ENCODE data around the gene GLO1. TPM values are rescaled to one million over a fixed set of nuclear protein-coding genes. Genes with fewer than 3 reads are reported as not detected.

Gene GLO1
- total RNA-seq, 1 experiment from 2014 or later: 188 TPM

DNA sequence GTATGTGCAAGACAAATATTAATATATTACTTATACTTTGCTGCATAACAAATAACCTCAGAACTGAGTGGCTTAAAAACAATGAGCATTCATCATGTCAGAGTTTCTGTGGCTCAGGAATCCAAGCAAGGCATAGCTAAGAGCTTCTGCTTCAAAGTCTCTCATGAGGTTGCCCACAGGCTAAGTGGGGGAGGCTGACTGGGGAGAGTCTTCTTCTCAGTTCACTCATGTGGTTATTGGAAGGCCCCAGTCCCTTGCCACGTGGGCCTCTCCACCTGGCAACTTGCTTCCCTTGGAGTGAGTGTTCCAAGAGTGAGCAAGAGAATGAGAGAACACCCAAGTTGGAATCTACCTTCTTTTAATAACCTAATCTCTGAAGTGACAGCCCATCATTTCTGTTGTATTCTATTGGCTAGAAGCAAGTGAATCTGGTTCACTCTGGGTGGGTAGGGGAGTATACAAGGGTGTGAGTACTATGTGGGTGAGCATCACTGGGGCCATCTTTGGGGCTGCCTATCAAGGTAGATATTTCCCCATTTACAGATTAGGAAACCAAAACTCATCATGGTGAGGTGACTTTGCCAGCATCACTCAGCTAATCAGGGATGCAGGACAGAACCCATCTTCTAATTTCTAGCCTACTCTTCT is 48.1 kb upstream of the GLO1 start:
- no peak overlapping the region for H3K4me3 Mint-ChIP-seq
- Histone ChIP-seq H3K27ac (ENCODE audit: insufficient read length, low read depth, low read length) (no peak overlapping the region), H4K8ac (replicated peaks; ENCODE audit: insufficient read length, low read depth, low read length) (no peak overlapping the region), H3K18ac (ENCODE audit: insufficient read length, low read depth, low read length) (no peak overlapping the region), H4K5ac (ENCODE audit: insufficient read length, low read depth, low read length) (no peak overlapping the region), H3K23me2 (ENCODE audit: insufficient read length, low read depth, low read length, poor library complexity, severe bottlenecking) (no peaks in the 10 kb centered on the region), H3K9ac (ENCODE audit: extremely low read depth, insufficient read length, low read length) (no peak overlapping the region), H2BK120ac (ENCODE audit: low read depth, low read length, poor library complexity, severe bottlenecking) (no peak overlapping the region), H2BK5ac (ENCODE audit: insufficient read length, low read length) (no peak overlapping the region), H3K23ac (ENCODE audit: insufficient read length, low read depth, low read length) (no peak overlapping the region), H3K14ac (ENCODE audit: insufficient read depth, low read length) (no peak overlapping the region), H3K79me1 (ENCODE audit: insufficient read depth, low read depth, low read length, poor library complexity, severe bottlenecking) (no peaks in the 10 kb centered on the region), H3K4me2 (ENCODE audit: insufficient read depth, insufficient read length, low read length) (no peak overlapping the region), H2BK15ac (ENCODE audit: low read depth, low read length) (no peak overlapping the region), H3K27me3 (ENCODE audit: insufficient read depth, low read length) (no peaks in the 10 kb centered on the region), H3K4me1 (ENCODE audit: insufficient read depth, low read length) (no peaks in the 10 kb centered on the region), H3K79me2 (ENCODE audit: insufficient read depth, low read length) (no peaks in the 10 kb centered on the region), H4K91ac (ENCODE audit: insufficient read length, low read depth, low read length) (no peak overlapping the region), H3T11ph (ENCODE audit: low read length) (no peak overlapping the region), H2AFZ (ENCODE audit: low read length) (no peak overlapping the region), H2BK12ac (ENCODE audit: insufficient read length, low read depth, low read length) (no peak overlapping the region), H3K9me3 (ENCODE audit: control insufficient read depth, low read depth, low read length) (no peaks in the 10 kb centered on the region), H3K56ac (ENCODE audit: insufficient read length, low read depth, low read length) (no peak overlapping the region), H2BK20ac (ENCODE audit: low read depth, low read length, poor library complexity, severe bottlenecking) (no peak overlapping the region), H3K4ac (ENCODE audit: low read depth, low read length) (no peak overlapping the region), H2AK5ac (ENCODE audit: insufficient read length, low read length) (no peak overlapping the region), H4K20me1 (ENCODE audit: control insufficient read depth, insufficient read depth, insufficient read length) (no peaks in the 10 kb centered on the region)
- WGBS (ENCODE audit: extremely low coverage, insufficient read length, low lambda C conversion rate): no CpG with 5 or more reads among the region's 1 CpG
- TF ChIP-seq, protein P1, sequence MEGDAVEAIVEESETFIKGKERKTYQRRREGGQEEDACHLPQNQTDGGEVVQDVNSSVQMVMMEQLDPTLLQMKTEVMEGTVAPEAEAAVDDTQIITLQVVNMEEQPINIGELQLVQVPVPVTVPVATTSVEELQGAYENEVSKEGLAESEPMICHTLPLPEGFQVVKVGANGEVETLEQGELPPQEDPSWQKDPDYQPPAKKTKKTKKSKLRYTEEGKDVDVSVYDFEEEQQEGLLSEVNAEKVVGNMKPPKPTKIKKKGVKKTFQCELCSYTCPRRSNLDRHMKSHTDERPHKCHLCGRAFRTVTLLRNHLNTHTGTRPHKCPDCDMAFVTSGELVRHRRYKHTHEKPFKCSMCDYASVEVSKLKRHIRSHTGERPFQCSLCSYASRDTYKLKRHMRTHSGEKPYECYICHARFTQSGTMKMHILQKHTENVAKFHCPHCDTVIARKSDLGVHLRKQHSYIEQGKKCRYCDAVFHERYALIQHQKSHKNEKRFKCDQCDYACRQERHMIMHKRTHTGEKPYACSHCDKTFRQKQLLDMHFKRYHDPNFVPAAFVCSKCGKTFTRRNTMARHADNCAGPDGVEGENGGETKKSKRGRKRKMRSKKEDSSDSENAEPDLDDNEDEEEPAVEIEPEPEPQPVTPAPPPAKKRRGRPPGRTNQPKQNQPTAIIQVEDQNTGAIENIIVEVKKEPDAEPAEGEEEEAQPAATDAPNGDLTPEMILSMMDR (conservative IDR thresholded peaks at IDR 0.05): no peak
- DNase-seq: no peak
- no peaks in the 10 kb centered on the region for H3K27me3 Mint-ChIP-seq (ENCODE audit: low read depth)
- H3K9me3 Mint-ChIP-seq: no peaks in the 10 kb centered on the region
- H3K36me3 Mint-ChIP-seq (ENCODE audit: insufficient read depth in 1 of 3, low read depth in 3 of 3): no peaks in the 10 kb centered on the region
- H3K27ac Mint-ChIP-seq: no peak overlapping the region
- H3K4me1 Mint-ChIP-seq: peaks cover 0 to 4% of the 10 kb centered on the region in 2 experiments; a peak in 1 of 4 replicates
